ENCODE measurements around the gene ALOX15B.
"Not testable (repeated sequence)": the region's sequence is repeated elsewhere in the genome, so short reads cannot be mapped to it uniquely, and the experiment has no call there.

ALOX15B gene

GRCh38 chr17:8056976-8057625, 18.2 kb downstream of the ALOX15B start:
- no peak for TF ChIP-seq CTCF (IDR thresholded peaks at IDR 0.05; ENCODE audit: low read depth, low read length)
- no peak overlapping the region for H3K4me3 ChIP-seq (replicated peaks in 1 of 2; ENCODE audit: low read depth in 2 of 2, low read length in 2 of 2)
- DNase-seq (ENCODE audit: low read depth in 2 of 2) = no peak

- TF ChIP-seq CTCF (IDR thresholded peaks at IDR 0.05; ENCODE audit: low read depth, low read length) = peak; percentile 67
- no peak overlapping the region for H3K4me3 ChIP-seq (replicated peaks in 1 of 2; ENCODE audit: low read depth in 2 of 2, low read length in 2 of 2)
- DNase-seq (ENCODE audit: low read depth in 2 of 2) = peak; percentile 87 to 88
These were observed 18.8 kb downstream of the ALOX15B start for GRCh38 chr17:8057691-8058114.

- no peak for DNase-seq (ENCODE audit: low read depth in 2 of 2)
- TF ChIP-seq CTCF (IDR thresholded peaks at IDR 0.05; ENCODE audit: low read depth, low read length) = no peak
These were observed 20.3 kb downstream of the ALOX15B start for GRCh38 chr17:8059131-8059530.

GRCh38 chr17:8060274-8060673, 21.4 kb downstream of the ALOX15B start:
- DNase-seq (ENCODE audit: low read depth in 2 of 2) = peak; percentile 78 to 82
- TF ChIP-seq CTCF (IDR thresholded peaks at IDR 0.05; ENCODE audit: low read depth, low read length) = peak; percentile 54
- H3K4me3 ChIP-seq (replicated peaks in 1 of 2; ENCODE audit: low read depth in 2 of 2, low read length in 2 of 2) = no peak overlapping the region

More at GRCh38 chr17:8059131-8059530, 20.3 kb downstream of the ALOX15B start:
- H3K4me3 ChIP-seq (replicated peaks in 1 of 2; ENCODE audit: low read depth in 2 of 2, low read length in 2 of 2) = no peak overlapping the region

GRCh38 chr17:8061851-8062250, 23.0 kb downstream of the ALOX15B start:
- H3K4me3 ChIP-seq (replicated peaks in 1 of 2; ENCODE audit: low read depth in 2 of 2, low read length in 2 of 2); DNase-seq (ENCODE audit: low read depth in 2 of 2): not testable (repeated sequence)

GRCh38 chr17:8062435-8062806, 23.6 kb downstream of the ALOX15B start:
- peak overlapping the region in 1 of 2 donors; percentile 24 for H3K4me3 ChIP-seq (replicated peaks in 1 of 2; ENCODE audit: low read depth in 2 of 2, low read length in 2 of 2)
- no peak for TF ChIP-seq CTCF (IDR thresholded peaks at IDR 0.05; ENCODE audit: low read depth, low read length)
- DNase-seq (ENCODE audit: low read depth in 2 of 2) = peak; percentile 59 to 70

- DNase-seq (ENCODE audit: low read depth in 2 of 2) = no peak
- no peak for TF ChIP-seq CTCF (IDR thresholded peaks at IDR 0.05; ENCODE audit: low read depth, low read length)
- peak overlapping the region; percentile 16 to 24 for H3K4me3 ChIP-seq (replicated peaks in 1 of 2; ENCODE audit: low read depth in 2 of 2, low read length in 2 of 2)
These were observed 24.1 kb downstream of the ALOX15B start for GRCh38 chr17:8062807-8063483.

Measured in cardiac fibroblast (primary cell).